Activated B cell treated with CpG ODN at 0.5 μM for 24 hours (primary cell): Measurements from ENCODE around the gene AHDC1. TPM values are rescaled to one million over a fixed set of nuclear protein-coding genes. Genes with fewer than 3 reads are reported as not detected.

Source experiments
- ATAC-seq: fragments of 200-7000 bp; cut with Tn5 transposase; one replicate; pipeline ENCODE4 v1.10.0; 2021; ENCODE audit warnings: low read depth, mild to moderate bottlenecking, moderate library complexity
- CTCF ChIA-PET: fragments of 350-600 bp; sonication (Branson Sonifier 250); formaldehyde crosslinking; loops from one replicate; lab custom pipeline; 2021; ENCODE audit warnings: antibody characterized with exemption; lab: Charles Lee
- POLR2A ChIA-PET: fragments of 350-600 bp; sonication (Branson Sonifier 250); formaldehyde crosslinking; loops from one replicate; lab custom pipeline; 2021; ENCODE audit warnings: antibody characterized with exemption; lab: Charles Lee
- DNase-seq: peaks from one replicate; pipeline ENCODE4 v3.0.0; 2022
- H3K27ac Mint-ChIP-seq: one replicate; pipeline ENCODE4 v1.8.0; 2020; ENCODE audit warnings: mixed read lengths
- H3K27me3 Mint-ChIP-seq: one replicate; pipeline ENCODE4 v1.8.0; 2021; ENCODE audit warnings: mixed read lengths
- H3K36me3 Mint-ChIP-seq: one replicate; pipeline ENCODE4 v1.8.0; 2021; ENCODE audit warnings: low read depth, mixed read lengths
- H3K4me1 Mint-ChIP-seq: one replicate; pipeline ENCODE4 v1.8.0; 2021; ENCODE audit warnings: mixed read lengths
- H3K4me3 Mint-ChIP-seq: one replicate; pipeline ENCODE4 v1.8.0; 2020; ENCODE audit warnings: mild to moderate bottlenecking, mixed read lengths
- H3K9me3 Mint-ChIP-seq: one replicate; pipeline ENCODE4 v1.8.0; 2020; ENCODE audit warnings: mixed read lengths
- CTCF ChIP-seq: fragments of 200-600 bp; IDR thresholded peaks from one replicate; pipeline ENCODE4 v1.8.0; 2022; ENCODE audit warnings: antibody characterized with exemption, mild to moderate bottlenecking
- intact Hi-C: fragments of 100-400 bp; cut with micrococcal nuclease; formaldehyde crosslinking; loops from one replicate; pipeline ENCODE4 v1.15.1; 2024
- total RNA-seq: library from RNA; stranded (reverse); gene quantifications from 2 replicates; pipeline ENCODE4 v1.2.3, GENCODE V29; 2022

AHDC1 gene
- total RNA-seq, 1 donor from 2014 or later: 22.4 TPM

- ChIA-PET CTCF (no interaction called here), POLR2A (no interaction called here)
- peaks cover 33% of the 10 kb centered on the region for H3K4me1 Mint-ChIP-seq
These were observed 40.7 kb downstream of the AHDC1 start for GRCh38 chr1:27563341-27563590.

GRCh38 chr1:27562534-27563340, 41.2 kb downstream of the AHDC1 start:
- peaks cover 1% of the 10 kb centered on the region for H3K36me3 Mint-ChIP-seq
- ATAC-seq (no peak), DNase-seq (no peak)
- no peak for TF ChIP-seq CTCF
- H3K27ac Mint-ChIP-seq: no peak overlapping the region
- ChIA-PET CTCF (no interaction called here), POLR2A (interaction anchor here (0.7 to 1.3 kb wide), 2 partner anchors 41 to 329 kb away, joined by 3 read pairs; partner anchors contain the start of gene AHDC1)
- no peak overlapping the region for H3K4me3 Mint-ChIP-seq
- H3K9me3 Mint-ChIP-seq: no peaks in the 10 kb centered on the region
- no peaks in the 10 kb centered on the region for H3K27me3 Mint-ChIP-seq
- intact Hi-C loops: no loop called here
- peaks cover 29% of the 10 kb centered on the region for H3K4me1 Mint-ChIP-seq

More at GRCh38 chr1:27563341-27563590, 40.7 kb downstream of the AHDC1 start:
- no peak for ATAC-seq
- no peaks in the 10 kb centered on the region for H3K9me3 Mint-ChIP-seq
- intact Hi-C loops: no loop called here
- no peaks in the 10 kb centered on the region for H3K27me3 Mint-ChIP-seq
- no peak overlapping the region for H3K27ac Mint-ChIP-seq
- no peak overlapping the region for H3K4me3 Mint-ChIP-seq
- TF ChIP-seq CTCF: no peak
- H3K36me3 Mint-ChIP-seq: no peaks in the 10 kb centered on the region
- no peak for DNase-seq

GRCh38 chr1:27562021-27562420, 41.9 kb downstream of the AHDC1 start:
- H3K27me3 Mint-ChIP-seq: no peaks in the 10 kb centered on the region
- intact Hi-C loops: no loop called here
- H3K4me1 Mint-ChIP-seq: peaks cover 31% of the 10 kb centered on the region
- no peak overlapping the region for H3K4me3 Mint-ChIP-seq
- CTCF ChIA-PET: no interaction called here
- no peak overlapping the region for H3K27ac Mint-ChIP-seq
- DNase-seq: no peak
- peaks cover 3% of the 10 kb centered on the region for H3K36me3 Mint-ChIP-seq
- TF ChIP-seq CTCF: no peak
- H3K9me3 Mint-ChIP-seq: no peaks in the 10 kb centered on the region
- ATAC-seq: no peak
- POLR2A ChIA-PET: interaction anchor here (0.7 to 1.3 kb wide), 2 partner anchors 42 to 329 kb away, joined by 3 read pairs; partner anchors contain the start of gene AHDC1

GRCh38 chr1:27561124-27561899, 42.6 kb downstream of the AHDC1 start:
- no peaks in the 10 kb centered on the region for H3K9me3 Mint-ChIP-seq
- DNase-seq (no peak), ATAC-seq (no peak)
- no peak for TF ChIP-seq CTCF
- ChIA-PET CTCF (no interaction called here), POLR2A (interaction anchor here (0.5 to 1.3 kb wide), 2 partner anchors 43 to 156 kb away, joined by 3 read pairs; partner anchors contain the start of gene AHDC1)
- peaks cover 37% of the 10 kb centered on the region for H3K4me1 Mint-ChIP-seq
- H3K4me3 Mint-ChIP-seq: no peak overlapping the region
- H3K27ac Mint-ChIP-seq: no peak overlapping the region
- peaks cover 3% of the 10 kb centered on the region for H3K36me3 Mint-ChIP-seq
- intact Hi-C loops: no loop called here
- no peaks in the 10 kb centered on the region for H3K27me3 Mint-ChIP-seq
